CD4-positive, alpha-beta memory T cell (primary cell): ENCODE measurements around the gene SLC9A4. TPM values are rescaled to one million over a fixed set of nuclear protein-coding genes. Genes with fewer than 3 reads are reported as not detected.

Experiments used
- CTCF ChIA-PET: fragments of 350-600 bp; sonication (Branson Sonifier 250); formaldehyde crosslinking; loops from one replicate; lab custom pipeline; 2021; ENCODE audit warnings: inconsistent platforms; ENCODE audit not compliant: partially characterized antibody; lab: Charles Lee
- POLR2A ChIA-PET: fragments of 350-600 bp; sonication (Branson Sonifier 250); formaldehyde crosslinking; loops from one replicate; lab custom pipeline; 2021; ENCODE audit not compliant: partially characterized antibody; lab: Charles Lee
- DNase-seq, 5 donors: peaks; one replicate each; pipeline versions ENCODE4 v3.0.0 to v3.0.0-alpha.2; 2020 to 2022; ENCODE audit warnings: mixed read lengths in 1 of 5
- H3K27ac ChIP-seq: one replicate; pipeline ENCODE4 v1.7.0; 2013; ENCODE audit warnings: low read depth, low read length
- H3K27me3 ChIP-seq: 2 replicates; pipeline ENCODE4 v1.7.0; 2013; ENCODE audit warnings: mild to moderate bottlenecking, low read length, moderate library complexity; ENCODE audit not compliant: insufficient read depth
- H3K36me3 ChIP-seq: 2 replicates; pipeline ENCODE4 v1.7.0; 2013; ENCODE audit warnings: mild to moderate bottlenecking, low read length, moderate library complexity; ENCODE audit not compliant: insufficient read depth
- H3K4me1 ChIP-seq: 2 replicates; pipeline ENCODE4 v1.7.0; 2013; ENCODE audit warnings: mild to moderate bottlenecking, low read length, moderate library complexity; ENCODE audit not compliant: insufficient read depth
- H3K4me3 ChIP-seq, 2 donors: one replicate each; pipeline ENCODE4 v1.7.0; 2013; ENCODE audit warnings: low read length in 2 of 2, mild to moderate bottlenecking in 1 of 2
- H3K9me3 ChIP-seq, 2 donors: one replicate each; pipeline ENCODE4 v1.7.0; 2013; ENCODE audit warnings: low read length in 2 of 2, control low read depth in 1 of 2; ENCODE audit not compliant: control insufficient read depth in 1 of 2
- H3K27ac Mint-ChIP-seq, 7 donors: one replicate each; pipeline ENCODE4 v1.8.0; 2020 to 2021; ENCODE audit warnings: mixed read lengths in 7 of 7, mild to moderate bottlenecking in 6 of 7, inconsistent platforms in 3 of 7, moderate library complexity in 3 of 7
- H3K27me3 Mint-ChIP-seq, 2 donors: one replicate each; pipeline ENCODE4 v1.8.0; 2020 to 2021; ENCODE audit warnings: mixed read lengths in 2 of 2
- H3K36me3 Mint-ChIP-seq, 2 donors: one replicate each; pipeline ENCODE4 v1.8.0; 2020 to 2021; ENCODE audit warnings: mixed read lengths in 2 of 2, inconsistent platforms in 1 of 2, mild to moderate bottlenecking in 1 of 2
- H3K4me1 Mint-ChIP-seq, 4 donors: one replicate each; pipeline ENCODE4 v1.8.0; 2020 to 2021; ENCODE audit warnings: mixed read lengths in 4 of 4, mild to moderate bottlenecking in 1 of 4
- H3K4me3 Mint-ChIP-seq, 8 donors: one replicate each; pipeline ENCODE4 v1.8.0; 2020 to 2021; ENCODE audit warnings: mixed read lengths in 8 of 8, mild to moderate bottlenecking in 7 of 8, moderate library complexity in 6 of 8, inconsistent platforms in 3 of 8
- H3K9me3 Mint-ChIP-seq, 8 donors: one replicate each; pipeline ENCODE4 v1.8.0; 2020 to 2021; ENCODE audit warnings: mixed read lengths in 8 of 8, mild to moderate bottlenecking in 5 of 8, inconsistent platforms in 3 of 8, moderate library complexity in 1 of 8
- intact Hi-C: fragments of 100-400 bp; cut with micrococcal nuclease; formaldehyde crosslinking; loops from one replicate; pipeline ENCODE4 v1.15.1; 2023
- polyA plus RNA-seq, 2 donors: library from polyadenylated mRNA; unstranded; fragments of 300-500 nt; fragmentation: Illumina TruSeq; gene quantifications; one replicate each; pipeline ENCODE4 v1.2.3, GENCODE V29; 2021
- total RNA-seq, 2 experiments: library from RNA; stranded (reverse); gene quantifications; one replicate each; pipeline ENCODE4 v1.2.3, GENCODE V29; 2021

SLC9A4 gene
- total RNA-seq (under 1 TPM in 1 of 2 experiments, not detected in 1; 0.08 TPM), polyA plus RNA-seq (not detected)

GRCh38 chr2:102473020-102473419 is at the start of gene SLC9A4:
SLC9A4 (plus strand) TSS chr2:102473226; CDS start chr2:102473760, 534 bp downstream.
- peaks cover 0 to 3% of the 10 kb centered on the region in 2 donors for H3K36me3 Mint-ChIP-seq
- H3K27ac Mint-ChIP-seq, result no peak within 1 kb of the TSS
- H3K4me3 Mint-ChIP-seq, result no peak within 1 kb of the TSS
- peak; percentile 19 to 45 (median 42) for DNase-seq
- no peaks in the 10 kb centered on the region for H3K4me1 Mint-ChIP-seq
- Histone ChIP-seq H3K36me3 (no peaks in the 10 kb centered on the region), H3K27me3 (peaks cover 4% of the 10 kb centered on the region), H3K27ac (no peak within 1 kb of the TSS), H3K9me3 (no peaks in the 10 kb centered on the region), H3K4me1 (no peaks in the 10 kb centered on the region), H3K4me3 (no peak within 1 kb of the TSS)
- POLR2A ChIA-PET, result no interaction called here
- H3K27me3 Mint-ChIP-seq, result peaks cover 19 to 22% of the 10 kb centered on the region in 2 donors
- H3K9me3 Mint-ChIP-seq, result peaks cover 0 to 21% (median 14%) of the 10 kb centered on the region in 8 donors
- CTCF ChIA-PET, result interaction anchor here (0.6 to 3.6 kb wide), 14 partner anchors 11 to 703 kb away, joined by 3 to 20 read pairs (median 4); no protein-coding TSS in a partner anchor
- intact Hi-C loops, result loop anchor here (1.0 kb wide), 1 partner anchor 143 kb away; no protein-coding TSS in a partner anchor

GRCh38 chr2:102423368-102423767 is 49.7 kb upstream of the SLC9A4 start:
- CTCF ChIA-PET, result interaction anchor here (1.0 to 1.8 kb wide), 2 partner anchors 24 to 173 kb away, joined by 3 to 5 read pairs; no protein-coding TSS in a partner anchor
- H3K4me3 Mint-ChIP-seq, result peak overlapping the region in 7 of 8 donors; percentile 23 to 87 (median 77)
- Histone ChIP-seq H3K4me1 (peaks cover 61% of the 10 kb centered on the region), H3K4me3 (no peak overlapping the region), H3K27ac (no peak overlapping the region), H3K9me3 (no peaks in the 10 kb centered on the region), H3K27me3 (no peaks in the 10 kb centered on the region), H3K36me3 (no peaks in the 10 kb centered on the region)
- no peaks in the 10 kb centered on the region for H3K9me3 Mint-ChIP-seq
- H3K27ac Mint-ChIP-seq, result peak overlapping the region in 4 of 7 donors; percentile 32 to 80 (median 78)
- no peaks in the 10 kb centered on the region for H3K27me3 Mint-ChIP-seq
- peaks cover 42 to 85% (median 65%) of the 10 kb centered on the region in 4 donors for H3K4me1 Mint-ChIP-seq
- intact Hi-C loops, result no loop called here
- POLR2A ChIA-PET, result interaction anchor here (0.9 to 1.8 kb wide), 2 partner anchors 13 to 67 kb away, joined by 3 to 5 read pairs; partner anchors contain the start of gene IL18R1
- H3K36me3 Mint-ChIP-seq, result no peaks in the 10 kb centered on the region
- DNase-seq, result no peak

- intact Hi-C loops, result loop anchor here (5.0 kb wide), 1 partner anchor 67 kb away; the partner anchor contains the start of gene IL18R1
- no peak overlapping the region for H3K27ac ChIP-seq
- no peaks in the 10 kb centered on the region for H3K36me3 ChIP-seq
- POLR2A ChIA-PET, result interaction anchor here (1.5 kb wide), 1 partner anchor 9 kb away, joined by 4 read pairs; no protein-coding TSS in a partner anchor
- CTCF ChIA-PET, result interaction anchor here (1.3 kb wide), 1 partner anchor 69 kb away, joined by 4 read pairs; the partner anchor contains the start of gene IL18R1
- no peaks in the 10 kb centered on the region for H3K27me3 ChIP-seq
- no peak for DNase-seq
- H3K27ac Mint-ChIP-seq, result peak overlapping the region in 5 of 7 donors; percentile 5 to 80 (median 43)
- H3K9me3 Mint-ChIP-seq, result peaks cover 0 to 3% (median 0%) of the 10 kb centered on the region in 8 donors
- H3K36me3 Mint-ChIP-seq, result no peaks in the 10 kb centered on the region
- H3K4me3 Mint-ChIP-seq, result peak overlapping the region in 6 of 8 donors; percentile 15 to 56 (median 42)
- H3K27me3 Mint-ChIP-seq, result no peaks in the 10 kb centered on the region
- no peak overlapping the region for H3K4me3 ChIP-seq
- H3K4me1 ChIP-seq, result peaks cover 54% of the 10 kb centered on the region
- no peaks in the 10 kb centered on the region for H3K9me3 ChIP-seq
- peaks cover 41 to 84% (median 62%) of the 10 kb centered on the region in 4 donors for H3K4me1 Mint-ChIP-seq
Observed at GRCh38 chr2:102424754-102425153, 48.3 kb upstream of the SLC9A4 start.

- no peaks in the 10 kb centered on the region for H3K36me3 ChIP-seq
- no peak for DNase-seq
- no peaks in the 10 kb centered on the region for H3K27me3 ChIP-seq
- no peak overlapping the region for H3K4me3 ChIP-seq
- H3K36me3 Mint-ChIP-seq, result no peaks in the 10 kb centered on the region
- intact Hi-C loops, result loop anchor here (5.0 kb wide), 1 partner anchor 68 kb away; the partner anchor contains the start of gene IL18R1
- peaks cover 36 to 84% (median 60%) of the 10 kb centered on the region in 4 donors for H3K4me1 Mint-ChIP-seq
- H3K27ac Mint-ChIP-seq, result peak overlapping the region in 5 of 7 donors; percentile 19 to 86 (median 59)
- no peak overlapping the region for H3K27ac ChIP-seq
- no peaks in the 10 kb centered on the region for H3K9me3 ChIP-seq
- peaks cover 0 to 3% (median 0%) of the 10 kb centered on the region in 8 donors for H3K9me3 Mint-ChIP-seq
- H3K27me3 Mint-ChIP-seq, result no peaks in the 10 kb centered on the region
- CTCF ChIA-PET, result interaction anchor here (1.3 to 2.4 kb wide), 3 partner anchors 18 to 185 kb away, joined by 4 to 12 read pairs (median 4); partner anchors contain the start of gene IL18R1
- peak overlapping the region in 5 of 8 donors; percentile 38 to 69 (median 48) for H3K4me3 Mint-ChIP-seq
- H3K4me1 ChIP-seq, result peaks cover 46% of the 10 kb centered on the region
- POLR2A ChIA-PET, result interaction anchor here (1.5 kb wide), 1 partner anchor 8 kb away, joined by 4 read pairs; no protein-coding TSS in a partner anchor
Observed at GRCh38 chr2:102425441-102426132, 47.4 kb upstream of the SLC9A4 start.

- no peaks in the 10 kb centered on the region for H3K27me3 ChIP-seq
- ChIA-PET POLR2A (interaction anchor here (0.7 to 2.1 kb wide), 2 partner anchors 12 to 68 kb away, joined by 3 to 4 read pairs; no protein-coding TSS in a partner anchor), CTCF (interaction anchor here (1.7 to 2.4 kb wide), 2 partner anchors 16 to 187 kb away, joined by 4 to 12 read pairs; no protein-coding TSS in a partner anchor)
- H3K4me3 ChIP-seq, result no peak overlapping the region
- no peak for DNase-seq
- peak overlapping the region in 3 of 7 donors; percentile 12 to 37 (median 33) for H3K27ac Mint-ChIP-seq
- H3K4me1 Mint-ChIP-seq, result peaks cover 29 to 79% (median 53%) of the 10 kb centered on the region in 4 donors
- H3K27ac ChIP-seq, result no peak overlapping the region
- no peaks in the 10 kb centered on the region for H3K36me3 ChIP-seq
- intact Hi-C loops, result loop anchor here (5.0 kb wide), 1 partner anchor 70 kb away; the partner anchor contains the start of gene IL18R1
- H3K9me3 Mint-ChIP-seq, result peaks cover 0 to 3% (median 0%) of the 10 kb centered on the region in 8 donors
- H3K4me3 Mint-ChIP-seq, result peak overlapping the region in 6 of 8 donors; percentile 11 to 47 (median 20)
- no peaks in the 10 kb centered on the region for H3K9me3 ChIP-seq
- no peaks in the 10 kb centered on the region for H3K36me3 Mint-ChIP-seq
- H3K4me1 ChIP-seq, result peaks cover 42% of the 10 kb centered on the region
- no peaks in the 10 kb centered on the region for H3K27me3 Mint-ChIP-seq
Observed at GRCh38 chr2:102427249-102427648, 45.8 kb upstream of the SLC9A4 start.

- Mint-ChIP-seq H3K4me3 (peak overlapping the region in 7 of 8 donors; percentile 13 to 74 (median 65)), H3K27ac (peak overlapping the region in 4 of 7 donors; percentile 28 to 58 (median 48)), H3K27me3 (no peaks in the 10 kb centered on the region), H3K36me3 (peaks cover 0 to 2% of the 10 kb centered on the region in 2 donors), H3K9me3 (peaks cover 0 to 3% (median 0%) of the 10 kb centered on the region in 8 donors), H3K4me1 (peaks cover 24 to 73% (median 45%) of the 10 kb centered on the region in 4 donors)
- no peak overlapping the region for H3K27ac ChIP-seq
- H3K4me1 ChIP-seq, result peaks cover 29% of the 10 kb centered on the region
- no peaks in the 10 kb centered on the region for H3K36me3 ChIP-seq
- no peak overlapping the region for H3K4me3 ChIP-seq
- ChIA-PET POLR2A (interaction anchor here (2.1 kb wide), 1 partner anchor 70 kb away, joined by 4 read pairs; no protein-coding TSS in a partner anchor), CTCF (no interaction called here)
- H3K9me3 ChIP-seq, result no peaks in the 10 kb centered on the region
- intact Hi-C loops, result loop anchor here (5.0 kb wide), 1 partner anchor 71 kb away; the partner anchor contains the start of gene IL18R1
- no peaks in the 10 kb centered on the region for H3K27me3 ChIP-seq
- no peak for DNase-seq
Observed at GRCh38 chr2:102428573-102428972, 44.5 kb upstream of the SLC9A4 start.
